PC-3 (cell line): ENCODE results near the gene CERS6.

ENCODE experiments used
- EZH2 ChIP-seq: fragments of 300-600 bp; sonication (generic); IDR thresholded peaks from one replicate; pipeline ENCODE4 v1.6.1; 2017; ENCODE audit warnings: antibody characterized with exemption, mild to moderate bottlenecking, low read length; ENCODE audit not compliant: unreplicated experiment
- TF ChIP-seq, protein P1 (sequence below): fragments of 300-600 bp; sonication (generic); conservative IDR thresholded peaks from 2 replicates; pipeline ENCODE4 v1.5.1; 2017; ENCODE audit warnings: antibody characterized with exemption, low read depth, mild to moderate bottlenecking, low read length

DNA sequence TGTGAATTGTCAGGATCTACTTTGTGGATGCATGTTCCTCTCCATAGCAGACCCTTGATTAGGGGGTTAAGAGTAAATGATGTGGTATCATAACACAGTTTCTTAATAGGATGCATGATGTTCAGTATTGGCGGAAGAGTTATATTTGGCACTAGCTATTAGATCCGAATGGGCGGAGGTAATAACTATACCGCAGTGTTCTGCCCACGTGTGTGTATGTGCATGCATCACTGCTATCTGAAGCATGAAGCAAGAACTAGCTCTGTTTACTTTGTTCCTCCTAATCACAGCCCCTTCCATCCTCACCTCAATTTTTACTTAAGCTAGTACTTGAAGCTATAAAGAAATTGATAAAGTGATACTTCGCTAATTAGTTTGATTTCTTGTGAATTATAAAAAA is 186.8 kb downstream of the CERS6 start:
- TF ChIP-seq, protein P1, sequence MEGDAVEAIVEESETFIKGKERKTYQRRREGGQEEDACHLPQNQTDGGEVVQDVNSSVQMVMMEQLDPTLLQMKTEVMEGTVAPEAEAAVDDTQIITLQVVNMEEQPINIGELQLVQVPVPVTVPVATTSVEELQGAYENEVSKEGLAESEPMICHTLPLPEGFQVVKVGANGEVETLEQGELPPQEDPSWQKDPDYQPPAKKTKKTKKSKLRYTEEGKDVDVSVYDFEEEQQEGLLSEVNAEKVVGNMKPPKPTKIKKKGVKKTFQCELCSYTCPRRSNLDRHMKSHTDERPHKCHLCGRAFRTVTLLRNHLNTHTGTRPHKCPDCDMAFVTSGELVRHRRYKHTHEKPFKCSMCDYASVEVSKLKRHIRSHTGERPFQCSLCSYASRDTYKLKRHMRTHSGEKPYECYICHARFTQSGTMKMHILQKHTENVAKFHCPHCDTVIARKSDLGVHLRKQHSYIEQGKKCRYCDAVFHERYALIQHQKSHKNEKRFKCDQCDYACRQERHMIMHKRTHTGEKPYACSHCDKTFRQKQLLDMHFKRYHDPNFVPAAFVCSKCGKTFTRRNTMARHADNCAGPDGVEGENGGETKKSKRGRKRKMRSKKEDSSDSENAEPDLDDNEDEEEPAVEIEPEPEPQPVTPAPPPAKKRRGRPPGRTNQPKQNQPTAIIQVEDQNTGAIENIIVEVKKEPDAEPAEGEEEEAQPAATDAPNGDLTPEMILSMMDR = no peak
- no peak for TF ChIP-seq EZH2
